HG03066 (cell line): Measurements from ENCODE around the gene UGT8.
"Not testable (repeated sequence)": the region's sequence is repeated elsewhere in the genome, so short reads cannot be mapped to it uniquely, and the experiment has no call there.

ENCODE experiments used
- ATAC-seq: cut with Tn5 transposase; IDR thresholded peaks from one replicate; pipeline ENCODE4 v1.9.1; 2021; ENCODE audit warnings: low read depth; ENCODE audit not compliant: unreplicated experiment

The UGT8 gene, protein sequence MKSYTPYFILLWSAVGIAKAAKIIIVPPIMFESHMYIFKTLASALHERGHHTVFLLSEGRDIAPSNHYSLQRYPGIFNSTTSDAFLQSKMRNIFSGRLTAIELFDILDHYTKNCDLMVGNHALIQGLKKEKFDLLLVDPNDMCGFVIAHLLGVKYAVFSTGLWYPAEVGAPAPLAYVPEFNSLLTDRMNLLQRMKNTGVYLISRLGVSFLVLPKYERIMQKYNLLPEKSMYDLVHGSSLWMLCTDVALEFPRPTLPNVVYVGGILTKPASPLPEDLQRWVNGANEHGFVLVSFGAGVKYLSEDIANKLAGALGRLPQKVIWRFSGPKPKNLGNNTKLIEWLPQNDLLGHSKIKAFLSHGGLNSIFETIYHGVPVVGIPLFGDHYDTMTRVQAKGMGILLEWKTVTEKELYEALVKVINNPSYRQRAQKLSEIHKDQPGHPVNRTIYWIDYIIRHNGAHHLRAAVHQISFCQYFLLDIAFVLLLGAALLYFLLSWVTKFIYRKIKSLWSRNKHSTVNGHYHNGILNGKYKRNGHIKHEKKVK

DNA sequence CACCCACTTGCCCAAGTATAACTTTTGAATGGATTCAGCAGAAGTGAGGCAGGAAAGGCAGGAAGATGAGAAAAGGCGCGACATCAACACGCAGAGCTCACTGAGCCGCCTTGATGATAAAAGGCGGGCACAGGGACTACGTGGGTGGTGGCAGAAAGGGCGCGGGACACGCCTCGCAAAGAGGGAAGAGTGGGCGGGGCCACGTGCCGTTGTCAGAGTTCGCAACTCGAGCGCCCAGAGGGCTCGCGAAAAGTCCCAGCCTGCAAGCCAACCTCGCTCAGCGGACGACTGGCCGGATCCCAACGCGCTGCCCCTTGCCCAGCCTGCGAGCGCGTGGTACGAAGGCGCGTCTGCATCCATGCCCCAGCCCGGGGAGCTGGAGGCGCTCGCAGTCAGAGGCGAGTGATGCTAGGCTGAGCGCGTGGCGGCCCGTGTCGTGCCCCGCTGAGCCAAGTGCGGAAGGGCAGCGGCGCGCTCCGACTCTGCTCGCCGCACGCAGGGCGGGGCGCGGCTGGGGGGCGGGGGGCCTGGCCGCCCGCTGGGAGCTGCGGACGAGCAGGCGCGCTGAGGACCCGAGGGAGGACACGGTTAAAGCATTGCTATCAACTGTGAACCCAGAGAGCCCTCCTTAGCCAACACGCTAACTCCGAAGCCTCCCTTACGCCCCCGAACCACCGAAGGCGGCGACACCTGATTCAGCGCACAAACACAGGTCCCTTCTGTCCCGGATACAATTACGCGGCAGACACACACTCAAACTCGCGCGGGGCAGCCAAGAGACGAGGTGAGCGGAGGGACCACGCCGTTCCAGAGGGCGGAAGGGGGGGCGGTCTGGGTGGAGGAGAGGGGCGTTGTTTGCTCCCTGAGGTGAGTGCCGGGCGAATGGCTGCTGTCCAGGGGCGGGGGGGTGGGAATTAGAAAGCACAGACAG is at the start of gene UGT8:
UGT8 (plus strand) TSS at position 617 of the 931 bp plus-strand sequence. CDS start 24,074 bp downstream, outside the sequence.
- ATAC-seq: peak; percentile 24

DNA sequence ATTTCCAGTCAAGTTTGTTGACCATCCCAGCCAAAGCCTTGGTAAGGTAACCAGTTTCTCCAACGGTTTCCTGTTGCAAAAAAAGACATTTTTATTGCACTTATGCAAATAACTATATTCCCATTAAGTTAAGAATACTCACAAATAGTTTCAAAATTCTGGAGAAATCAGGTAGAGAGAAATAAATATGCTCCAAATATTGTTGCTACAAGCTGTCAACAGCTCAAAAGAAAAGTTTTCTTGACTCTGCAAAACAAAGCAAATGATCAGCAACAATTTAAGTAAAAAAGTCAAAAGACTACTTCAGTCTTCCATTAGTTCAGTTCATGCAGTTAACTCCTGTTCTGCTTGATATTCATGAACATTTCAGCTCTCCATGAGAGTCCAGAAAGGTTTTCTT is 49.0 kb upstream of the UGT8 start:
- no peak for ATAC-seq

DNA sequence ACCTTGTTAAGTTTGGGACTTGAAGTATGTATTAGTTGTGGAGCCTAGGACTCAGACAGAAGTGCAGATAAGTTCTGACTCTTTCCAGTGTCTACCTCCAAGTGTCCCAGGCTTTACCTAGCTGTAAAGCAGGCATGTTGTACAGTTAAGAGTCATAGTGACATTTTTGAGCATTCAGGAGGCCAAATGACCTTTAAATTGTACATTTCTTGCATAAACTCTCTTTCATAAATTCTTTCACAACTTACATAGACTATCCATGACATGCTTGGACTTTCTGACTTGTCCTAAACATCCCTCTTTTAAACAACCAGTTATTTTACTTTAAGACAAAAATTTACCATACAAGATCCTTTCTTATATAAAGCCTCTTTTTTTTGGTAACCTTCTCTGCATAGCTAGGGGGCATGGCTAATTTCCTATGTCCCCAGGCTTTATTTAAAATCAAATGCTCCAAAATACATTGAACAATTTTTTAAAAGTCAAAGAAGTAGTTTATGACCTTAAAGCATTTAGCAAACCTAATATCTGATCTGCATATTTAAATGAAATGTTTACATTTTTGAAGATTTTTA is 40.1 kb upstream of the UGT8 start:
- ATAC-seq: no peak

DNA sequence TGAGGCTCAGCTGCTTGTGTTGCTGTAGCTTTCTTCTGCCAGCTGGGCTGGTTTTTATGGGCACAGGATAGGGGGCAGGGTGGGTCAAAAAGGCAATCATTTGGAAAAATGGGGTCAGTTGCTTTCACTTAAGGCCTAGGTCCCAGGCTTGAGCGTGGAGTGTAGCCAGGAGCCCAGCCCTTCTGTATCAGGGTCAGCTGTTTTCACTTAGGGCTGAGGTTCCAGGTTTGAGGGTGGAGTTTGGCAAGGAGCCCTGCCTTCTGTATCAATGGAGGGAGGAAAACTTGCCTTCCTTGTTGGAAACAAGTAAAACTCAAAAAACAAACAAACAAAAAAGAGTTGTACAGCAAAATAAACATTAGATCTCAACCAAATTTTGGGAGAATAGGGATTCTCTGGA is 37.0 kb upstream of the UGT8 start:
- ATAC-seq: no peak

DNA sequence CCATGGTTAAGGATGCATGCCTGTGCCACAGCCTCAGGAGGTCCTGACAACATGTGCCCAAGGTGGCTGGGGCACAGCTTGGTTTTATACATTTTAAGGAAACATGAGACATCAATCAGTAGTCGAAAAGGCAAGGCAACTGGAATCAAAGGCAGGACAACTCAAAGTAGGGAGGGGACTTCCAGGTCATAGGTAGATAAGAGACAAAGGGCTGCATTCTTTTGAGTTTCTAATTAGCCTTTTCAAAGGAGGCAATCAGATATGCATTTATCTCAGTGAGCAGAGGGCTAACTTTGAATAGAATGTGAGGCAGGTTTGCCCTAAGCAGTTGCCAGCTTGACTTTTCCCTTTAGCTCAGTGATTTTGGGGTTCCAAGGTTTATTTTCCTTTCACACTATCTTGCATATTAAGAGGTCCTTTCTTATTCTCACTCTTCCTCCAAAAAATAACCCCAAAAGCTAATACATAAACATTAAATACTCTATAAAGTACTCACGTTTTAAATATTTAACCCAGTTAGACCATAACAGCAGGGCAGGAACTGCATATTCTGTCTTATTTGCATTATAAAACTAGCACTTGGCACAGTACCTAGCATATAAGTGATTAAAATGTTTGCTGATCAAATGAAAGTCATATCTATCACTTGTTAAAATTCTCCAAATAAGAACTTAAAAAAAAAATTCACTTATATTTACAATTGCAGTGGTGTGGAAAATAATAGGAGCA is 36.3 kb upstream of the UGT8 start:
- ATAC-seq: no peak

DNA sequence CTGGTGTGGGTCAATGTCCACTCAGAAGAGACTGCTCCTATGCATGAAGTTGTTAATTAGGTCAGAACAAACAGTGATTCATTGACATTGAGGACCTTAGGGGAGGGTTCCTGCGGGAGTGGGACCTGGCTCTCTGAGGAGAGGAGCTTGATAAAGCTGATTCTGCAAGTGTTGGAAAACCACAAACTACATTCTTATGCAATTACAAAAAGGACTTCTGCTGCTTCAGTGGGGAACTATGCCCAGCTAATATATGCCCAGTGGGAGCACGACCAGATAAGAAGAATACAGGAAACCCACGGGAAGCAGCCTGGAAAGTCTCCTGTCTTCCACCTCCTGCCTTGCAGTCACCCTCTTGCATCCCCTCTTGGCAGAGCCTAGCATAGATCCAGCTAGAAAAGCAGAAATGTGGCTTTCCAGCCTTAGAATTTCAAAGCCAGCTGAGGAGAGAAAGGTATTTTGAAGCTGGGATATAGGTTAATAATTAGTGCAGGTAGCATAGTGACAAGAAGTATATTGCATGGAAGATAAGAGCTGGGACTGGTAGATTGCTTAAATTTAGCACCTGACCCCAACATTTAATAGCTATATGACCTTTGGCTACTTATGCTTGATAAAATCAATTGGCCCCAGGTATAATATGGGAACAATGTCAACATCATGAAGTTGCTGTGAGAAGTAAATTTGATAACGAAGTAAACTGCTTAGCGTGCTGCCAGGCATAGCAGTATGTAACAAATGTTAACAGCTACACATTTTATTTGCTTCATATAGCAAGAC is 34.9 kb upstream of the UGT8 start:
- ATAC-seq: no peak

DNA sequence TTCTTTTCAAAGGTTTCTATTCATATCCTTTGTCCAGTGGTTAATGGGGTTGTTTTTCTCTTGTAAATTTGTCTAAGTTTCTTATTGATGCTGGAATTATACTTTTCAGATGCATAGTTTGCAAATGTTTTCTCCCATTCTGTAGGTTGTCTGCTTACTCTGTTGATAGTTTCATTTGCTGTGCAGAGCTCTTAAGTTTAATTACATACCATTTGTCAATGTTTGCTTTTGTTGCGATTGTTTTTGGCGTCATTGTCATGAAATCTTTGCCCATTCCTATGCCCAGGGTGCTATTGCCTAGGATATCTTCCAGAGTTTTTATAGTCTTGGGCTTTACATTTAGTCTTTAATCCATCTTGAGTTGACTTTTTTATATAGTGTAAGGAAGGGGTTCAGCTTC is 21.2 kb upstream of the UGT8 start:
- no peak for ATAC-seq

DNA sequence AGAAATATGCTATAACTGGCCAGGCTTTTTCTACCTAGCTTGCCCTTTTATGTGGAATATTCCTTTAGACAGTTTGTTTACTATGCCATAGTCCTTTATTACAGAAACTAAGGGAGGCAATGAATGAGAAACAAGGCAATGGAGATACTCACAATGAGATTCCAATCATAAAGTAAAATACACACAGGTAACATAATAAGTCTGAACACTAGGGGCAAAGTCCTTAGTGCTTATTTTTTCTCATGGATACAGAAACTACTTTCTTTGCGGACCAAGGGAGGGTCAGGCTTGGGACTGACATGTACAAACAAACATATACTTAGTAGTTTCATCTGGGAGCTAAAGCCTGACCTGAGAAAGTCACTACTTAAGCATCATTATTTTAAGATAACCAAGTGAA is 16.0 kb upstream of the UGT8 start:
- no peak for ATAC-seq

DNA sequence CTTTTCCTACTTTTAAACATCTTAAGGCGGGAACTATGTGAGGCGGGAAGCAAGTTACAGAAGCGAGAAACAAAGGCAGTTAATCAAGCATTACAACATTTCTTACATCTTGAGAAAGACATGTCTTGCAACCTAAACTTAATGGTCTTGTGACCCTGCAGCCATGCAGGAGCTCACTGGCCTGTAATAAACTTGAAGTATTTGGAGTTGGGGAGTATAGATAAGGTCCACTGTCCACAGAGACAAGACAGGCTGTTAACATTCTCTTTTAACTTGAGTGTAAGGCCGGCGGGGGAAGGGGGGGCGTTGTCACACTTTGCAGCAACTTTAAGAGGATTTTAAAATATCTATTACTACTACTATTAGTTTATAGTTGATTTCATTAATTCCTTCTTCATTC is 10.3 kb upstream of the UGT8 start:
- ATAC-seq: no peak

DNA sequence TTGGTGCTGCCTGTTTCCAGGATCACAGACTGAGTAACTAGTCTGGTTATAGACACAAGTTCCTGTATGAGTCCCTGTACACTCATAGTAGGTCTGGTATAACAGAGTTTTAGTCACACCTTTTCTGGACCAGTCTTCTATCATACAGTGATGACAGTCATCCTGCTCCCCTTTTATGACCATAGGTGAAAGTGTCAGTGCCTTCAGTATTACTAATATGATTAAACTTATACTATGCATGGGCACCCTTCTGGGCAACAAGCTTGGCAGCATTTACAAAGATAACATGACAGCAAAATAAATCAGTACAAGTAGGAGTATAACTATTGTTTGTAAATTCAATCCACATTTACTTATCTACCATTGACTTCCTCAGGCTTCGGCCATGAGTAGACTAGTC is 8.2 kb upstream of the UGT8 start:
- not testable (repeated sequence) for ATAC-seq

DNA sequence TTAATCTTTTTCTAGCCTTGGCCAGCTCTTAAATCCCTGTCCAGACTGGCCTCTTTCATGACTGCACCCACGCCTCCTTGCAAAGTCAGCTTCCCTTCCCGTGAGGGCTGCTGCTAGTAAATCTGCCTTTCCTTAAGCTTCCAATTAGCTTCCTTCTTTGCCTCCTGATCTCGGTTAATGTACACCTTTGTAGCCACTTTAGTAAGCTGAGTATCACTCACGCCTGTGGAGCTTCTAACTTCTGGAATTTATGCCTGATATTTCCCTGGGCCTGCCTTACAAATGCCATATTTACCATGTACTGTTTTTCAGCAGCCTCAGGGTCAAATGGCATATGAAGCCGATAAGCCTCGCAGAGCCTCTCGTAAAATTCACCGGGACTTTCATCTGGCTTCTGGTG is 5.1 kb upstream of the UGT8 start:
- no peak for ATAC-seq

DNA sequence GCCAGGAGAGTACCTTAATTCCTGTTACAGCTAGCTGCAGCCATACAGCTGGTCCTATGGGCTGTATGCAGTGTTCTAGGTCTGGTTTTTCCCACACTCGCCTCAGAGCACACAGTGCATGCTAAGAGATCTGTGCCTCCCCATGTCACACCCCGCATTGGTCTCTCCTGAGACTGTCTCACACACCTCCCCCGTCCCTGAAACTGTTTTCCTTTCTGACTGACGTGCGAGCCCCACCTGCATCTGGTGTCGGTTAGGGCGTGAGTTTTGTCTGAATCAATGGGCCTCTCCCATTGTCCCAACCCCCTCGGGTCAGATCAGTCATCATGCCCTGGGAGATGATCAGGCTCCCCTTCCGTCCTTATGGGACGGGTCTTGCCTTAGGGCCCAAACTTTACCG is 3.4 kb upstream of the UGT8 start:
- no peak for ATAC-seq

DNA sequence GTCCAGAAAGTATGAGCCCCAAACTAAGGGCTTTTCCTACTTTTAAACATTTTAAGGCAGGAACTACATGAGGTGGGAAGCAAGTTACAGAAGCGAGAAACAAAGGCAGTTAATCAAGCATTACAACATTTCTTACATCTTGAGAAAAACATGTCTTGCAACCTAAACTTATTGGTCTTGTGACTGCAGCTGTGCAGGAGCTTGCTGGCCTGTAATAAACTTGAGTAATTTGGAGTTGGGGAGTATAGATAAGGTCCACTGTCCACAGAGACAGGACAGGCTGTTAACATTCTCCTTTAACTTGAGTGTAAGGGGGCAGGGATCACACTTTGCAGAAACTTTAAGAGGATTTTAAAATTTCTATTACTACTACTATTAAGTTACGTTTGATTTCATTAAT is 2.7 kb upstream of the UGT8 start:
- ATAC-seq: no peak

DNA sequence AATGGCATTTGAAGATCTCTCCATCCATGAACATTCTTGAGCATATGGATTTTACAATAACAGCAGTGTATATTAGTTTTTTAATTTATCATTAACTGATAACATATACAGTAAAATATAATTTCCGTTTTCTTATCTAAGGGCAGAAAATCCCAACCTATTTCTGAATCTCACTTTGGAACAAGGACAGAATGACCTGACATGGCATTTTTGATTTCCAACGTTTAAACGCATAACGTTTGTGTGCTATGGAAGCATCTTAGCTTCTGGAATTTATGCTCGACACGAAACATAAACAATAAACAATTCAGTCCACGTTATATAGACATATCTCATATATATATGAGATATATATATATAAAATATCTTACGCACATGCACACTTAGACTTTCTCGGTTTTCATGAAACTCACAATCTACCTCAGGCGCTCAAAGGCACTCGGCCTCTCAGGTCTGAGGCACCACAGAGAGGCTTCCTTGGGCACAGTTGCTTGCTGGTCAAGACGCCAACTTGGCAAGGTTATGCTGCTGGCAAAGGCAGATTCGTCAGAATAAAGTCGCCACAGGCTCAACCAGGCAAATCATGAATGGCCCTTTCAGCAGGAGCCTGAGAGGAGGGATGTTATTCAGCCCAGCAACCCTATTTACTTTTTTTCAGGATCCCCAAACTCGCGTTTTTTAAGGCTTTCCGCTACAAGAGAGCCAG is 1.0 kb upstream of the UGT8 start:
- ATAC-seq: no peak

DNA sequence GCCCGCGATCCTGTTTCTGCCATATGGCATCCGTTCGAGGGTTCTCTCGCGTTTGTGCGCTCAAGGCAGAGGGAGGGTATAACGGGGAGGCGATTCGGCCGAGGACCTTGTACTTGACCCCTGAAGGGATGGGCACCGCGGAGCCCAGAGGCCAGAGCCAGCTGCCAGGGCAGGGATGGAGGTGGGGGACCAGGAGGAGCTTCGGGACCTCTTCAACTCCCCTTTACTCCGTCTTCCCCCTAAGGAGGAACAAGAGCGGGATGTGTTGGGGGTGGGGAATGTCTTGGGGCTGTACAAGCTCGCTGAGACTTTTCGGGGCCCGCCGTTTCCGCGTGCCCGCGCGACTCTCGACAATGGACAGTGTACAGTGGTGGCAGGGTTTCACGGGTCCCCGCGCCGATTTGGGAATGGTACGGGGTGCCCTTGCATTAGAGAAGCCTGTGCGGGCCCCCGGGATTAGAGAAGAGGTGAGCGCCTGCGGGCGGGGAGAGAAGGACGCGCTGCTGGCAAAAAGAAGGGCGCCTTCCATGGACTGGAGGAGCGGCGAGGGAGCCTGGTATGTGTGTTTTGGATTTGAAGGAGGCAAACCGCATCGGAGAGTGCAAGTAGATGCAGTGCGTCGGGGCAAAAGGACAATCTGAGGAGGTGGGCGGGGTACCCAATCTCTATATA is 760 bp downstream of the UGT8 start:
- ATAC-seq: no peak

DNA sequence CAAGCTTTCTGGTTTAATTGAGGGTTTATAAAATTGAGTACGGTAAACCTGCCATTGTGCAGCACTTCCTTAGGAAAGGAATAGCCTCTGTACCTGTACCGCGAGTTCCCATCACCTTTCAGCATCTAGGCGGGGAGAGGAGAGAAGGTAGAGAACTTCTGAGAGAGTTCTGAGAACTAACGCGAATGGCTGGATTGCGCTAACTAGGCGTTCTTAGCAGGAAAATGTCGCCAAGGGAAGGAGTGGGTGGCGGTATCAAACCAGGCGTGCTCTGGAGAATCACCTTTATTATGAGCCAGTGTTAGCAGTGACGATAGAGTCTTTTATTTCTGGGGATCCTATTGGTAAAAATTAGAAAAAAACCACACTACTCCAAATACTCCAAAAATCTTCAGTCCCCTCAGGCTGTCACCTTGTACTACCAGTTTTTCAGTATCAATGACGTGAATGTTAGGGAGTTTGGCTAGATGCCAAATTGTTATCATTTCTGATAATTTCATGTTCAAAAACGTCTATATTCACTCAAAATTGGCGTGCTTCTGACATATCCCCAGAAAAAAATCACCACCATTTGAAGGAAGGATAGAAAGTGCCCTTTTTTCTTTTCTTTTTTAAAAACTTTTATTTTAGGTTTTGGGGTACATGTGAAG is 1.4 kb downstream of the UGT8 start:
- ATAC-seq: no peak

DNA sequence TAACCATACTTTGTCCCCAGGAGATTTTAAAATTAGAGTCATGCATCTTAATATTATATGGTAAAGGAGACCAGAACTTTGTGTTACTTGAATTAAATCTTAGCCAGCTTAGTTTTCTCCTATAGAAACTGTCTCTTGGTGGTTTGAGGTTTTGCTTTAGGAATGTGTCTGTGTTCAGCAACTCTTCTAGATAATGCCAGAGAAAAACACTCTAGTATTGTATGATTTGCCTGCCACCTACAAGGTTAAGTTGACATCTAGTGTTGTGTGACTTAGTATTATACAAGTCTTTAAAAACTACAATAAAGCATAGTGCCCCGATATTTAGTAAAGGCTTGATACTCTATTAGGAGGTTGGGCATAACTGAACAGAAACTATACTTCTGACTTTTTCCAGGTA is 2.1 kb downstream of the UGT8 start:
- ATAC-seq: no peak
